Glomerular endothelial cell (primary cell): ENCODE measurements around the gene ABCA4. TPM values are rescaled to one million over a fixed set of nuclear protein-coding genes. Genes with fewer than 3 reads are reported as not detected.

Experiments
- DNase-seq: peaks from one replicate; pipeline ENCODE4 v3.0.0-alpha.2; 2011; ENCODE audit warnings: low read depth, low spot score; ENCODE audit errors: extremely low read depth
- total RNA-seq: library from RNA; depleted of rRNA; stranded (reverse); fragments of >200 nt; gene quantifications from 2 replicates; pipeline ENCODE4 v1.2.3, GENCODE V29; 2015

ABCA4 gene
- total RNA-seq, 1 donor from 2014 or later: 7.0 TPM

DNA sequence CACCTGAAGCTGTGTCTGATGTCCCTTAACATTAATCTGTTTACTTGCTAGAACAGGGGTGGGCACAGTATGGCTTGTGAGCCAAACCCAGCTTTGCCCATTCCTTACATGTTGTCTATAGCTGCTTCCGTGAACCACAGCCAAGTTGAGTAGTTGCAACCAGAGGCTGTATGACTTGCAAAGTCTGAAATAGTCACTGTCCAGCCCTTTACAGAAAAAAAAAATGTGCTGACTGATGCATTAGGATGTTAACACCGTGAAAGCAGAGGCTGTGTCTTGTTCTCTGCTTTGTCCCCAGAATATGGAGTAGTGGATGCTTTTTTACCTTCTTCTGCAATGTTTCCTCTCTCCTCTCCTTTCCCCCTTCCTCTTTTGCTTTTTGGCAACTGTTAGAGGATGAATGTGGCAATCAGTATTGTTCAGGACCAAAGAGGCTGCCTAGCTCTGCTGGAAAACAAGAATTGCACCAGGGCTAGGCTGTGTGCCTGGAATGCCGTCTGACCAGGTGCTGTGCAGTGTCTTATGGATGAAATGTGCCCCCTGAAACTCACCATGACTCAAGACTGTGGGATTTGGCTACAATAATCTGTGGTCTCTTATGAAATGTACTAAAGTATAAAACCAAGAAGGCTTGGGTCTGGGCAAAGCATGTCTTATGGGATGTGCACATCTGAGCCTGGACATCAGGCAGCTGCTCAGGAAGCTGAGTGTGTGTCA lies 132.2 kb downstream of the ABCA4 start:
- DNase-seq: no peak

- DNase-seq: no peak
Measured at GRCh38 chr1:93981274-93981667, 139.7 kb downstream of the ABCA4 start.

DNA sequence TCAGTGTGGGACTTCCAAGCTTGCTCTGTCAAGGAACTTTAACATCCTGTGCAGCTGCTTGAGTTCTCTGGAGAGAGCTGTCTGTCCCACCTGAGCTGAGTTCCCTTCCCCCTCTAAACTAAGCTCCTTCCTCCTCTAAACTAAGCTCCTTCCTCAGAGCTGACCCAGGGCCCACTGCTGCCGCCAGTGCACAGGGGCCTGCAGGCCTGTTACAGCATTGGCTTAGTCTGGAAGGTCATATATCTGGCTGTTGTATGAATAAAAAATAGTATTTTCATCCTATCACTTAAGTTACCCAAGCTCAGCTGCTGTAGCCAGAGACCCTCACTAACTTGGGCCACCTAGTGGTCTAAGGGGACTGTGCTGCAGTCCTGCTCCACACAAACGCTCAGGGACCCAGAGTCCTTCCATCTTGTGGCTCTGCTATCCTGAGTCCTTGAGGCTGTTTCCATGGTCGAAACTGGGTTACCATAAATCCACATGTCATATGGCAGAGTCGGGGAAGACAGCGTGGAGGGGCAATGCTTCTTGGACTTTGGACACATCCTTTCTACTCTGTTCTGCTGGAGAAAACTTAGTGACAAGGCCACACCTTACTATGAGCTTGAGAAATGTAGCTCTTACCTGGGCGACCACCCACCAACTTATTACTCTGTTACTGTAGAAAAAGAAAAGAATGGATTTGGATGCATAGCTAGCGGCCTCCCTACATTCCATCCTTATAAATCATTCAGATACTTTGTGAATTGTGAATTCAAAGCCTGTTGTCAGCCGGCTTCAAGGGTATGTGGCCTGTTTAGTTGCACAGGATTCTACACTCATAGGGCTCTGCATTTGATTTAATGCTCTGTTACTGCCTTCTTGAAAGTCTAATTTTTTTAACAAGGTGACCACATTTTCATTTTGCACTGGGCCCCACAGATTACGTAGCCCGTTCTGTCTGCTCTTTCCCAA lies 140.4 kb downstream of the ABCA4 start:
- DNase-seq: no peak

DNA sequence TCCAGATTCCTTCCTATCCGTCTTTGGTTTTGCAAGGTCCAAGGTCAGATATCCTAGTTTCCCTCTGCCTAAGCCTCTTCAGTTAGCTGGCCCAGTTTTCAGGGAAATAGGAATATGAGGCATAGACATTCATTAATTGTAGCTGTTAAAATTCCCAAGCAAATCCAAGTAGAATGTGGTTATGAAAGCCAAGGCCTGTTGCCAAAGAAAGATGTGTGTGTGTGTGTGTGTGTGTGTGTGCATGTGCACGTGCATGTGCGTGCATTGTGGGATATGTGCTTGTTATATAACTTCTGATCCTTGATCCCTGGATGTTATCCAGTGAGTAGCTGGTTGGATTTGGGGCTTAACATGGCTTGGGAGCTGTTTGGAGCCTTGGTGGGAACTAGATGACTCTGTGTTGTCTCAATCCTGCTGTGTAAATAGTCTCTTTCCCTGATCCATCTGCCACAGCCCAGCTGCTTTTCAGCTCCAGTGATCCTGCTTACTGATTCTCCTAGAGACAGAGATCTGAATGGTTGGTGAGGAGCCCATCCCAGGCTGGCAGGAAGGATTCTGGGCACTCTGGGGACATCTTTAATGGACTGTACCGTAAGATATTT lies 141.1 kb downstream of the ABCA4 start:
- no peak for DNase-seq

GRCh38 chr1:93979040-93979717 lies 141.8 kb downstream of the ABCA4 start:
- no peak for DNase-seq

DNA sequence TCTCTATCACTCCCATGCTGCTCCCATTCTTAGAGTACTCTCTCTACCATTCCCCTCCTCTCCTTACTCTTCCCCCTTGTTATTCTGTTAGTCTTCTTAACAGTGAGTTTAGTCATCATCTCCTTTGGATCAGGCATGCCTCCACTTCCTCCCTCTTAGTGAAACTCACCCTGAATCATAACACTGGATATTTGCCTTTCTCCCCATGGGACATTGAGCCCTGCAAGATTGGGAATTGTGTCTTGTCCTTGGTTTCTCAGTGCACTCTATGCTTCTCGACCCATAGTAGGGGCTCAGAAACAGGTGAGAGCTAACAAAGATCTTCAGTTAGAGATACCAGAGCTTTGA lies 143.4 kb downstream of the ABCA4 start:
- no peak for DNase-seq

- DNase-seq: no peak
Measured at GRCh38 chr1:93976711-93977597, 144.0 kb downstream of the ABCA4 start.

GRCh38 chr1:93976291-93976690 lies 144.7 kb downstream of the ABCA4 start:
- DNase-seq: no peak

DNA sequence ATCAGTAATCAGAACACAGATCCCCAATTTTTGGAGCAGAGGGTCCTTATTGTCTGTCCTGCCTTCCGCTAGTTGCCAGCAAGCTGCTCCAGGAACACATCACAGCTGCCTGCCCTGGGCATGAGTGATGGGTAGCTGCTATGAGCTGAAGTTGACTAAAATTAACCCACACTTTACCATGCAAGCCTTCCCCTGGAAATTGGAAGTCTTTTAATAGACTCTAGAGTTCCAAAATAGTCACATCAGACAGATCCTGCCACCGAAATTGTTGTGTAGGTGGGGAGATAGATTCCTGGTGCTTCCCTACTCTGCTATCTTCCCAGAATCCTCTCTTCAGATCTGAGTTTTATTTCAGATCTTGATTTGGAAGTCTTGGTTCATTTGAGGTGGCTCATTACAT lies 148.6 kb downstream of the ABCA4 start:
- DNase-seq: no peak

DNA sequence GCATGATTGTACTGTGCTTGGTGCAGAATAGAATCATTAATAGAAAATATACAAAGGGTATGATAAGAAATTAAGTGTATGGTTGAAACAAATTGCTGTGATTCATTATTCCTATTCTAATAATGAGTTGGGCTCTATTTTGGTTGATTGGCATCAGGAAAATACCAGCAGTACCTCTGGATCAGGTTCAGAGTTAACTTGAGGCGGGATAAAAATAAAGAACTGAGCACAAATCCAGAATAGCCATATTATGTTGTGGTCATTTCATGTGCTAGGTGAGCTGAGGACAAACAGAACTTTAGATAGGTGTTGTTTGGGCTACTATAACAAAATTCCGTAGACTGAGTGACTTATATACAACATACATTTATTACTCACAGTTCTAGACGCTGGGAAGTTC lies 151.1 kb downstream of the ABCA4 start:
- no peak for DNase-seq

GRCh38 chr1:93969371-93969770 lies 151.6 kb downstream of the ABCA4 start:
- DNase-seq: no peak

- no peak for DNase-seq
Measured at GRCh38 chr1:93967306-93967705, 153.6 kb downstream of the ABCA4 start.

- DNase-seq: no peak
Measured at GRCh38 chr1:93965888-93966287, 155.1 kb downstream of the ABCA4 start.

DNA sequence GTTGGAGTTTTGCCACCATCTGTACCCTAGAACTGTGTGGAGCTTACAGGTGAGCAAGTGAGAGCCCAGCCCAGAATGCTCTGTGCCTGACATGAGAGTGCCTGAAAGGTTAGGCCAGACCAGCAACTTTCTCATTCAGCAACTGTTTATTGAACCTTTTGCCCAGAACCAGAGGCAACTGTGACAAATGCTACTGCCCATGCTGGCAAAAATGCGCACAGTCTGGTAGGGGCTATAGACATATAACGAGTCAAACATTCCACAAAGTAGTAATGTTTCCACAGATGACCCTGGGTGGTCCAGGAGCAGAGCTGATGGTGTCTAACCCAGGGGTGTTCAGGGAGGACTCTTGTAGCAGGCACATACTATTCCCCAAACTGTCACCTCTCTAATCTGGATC lies 155.7 kb downstream of the ABCA4 start:
- no peak for DNase-seq

- DNase-seq: no peak
Measured at GRCh38 chr1:93964777-93965200, 156.2 kb downstream of the ABCA4 start.

DNA sequence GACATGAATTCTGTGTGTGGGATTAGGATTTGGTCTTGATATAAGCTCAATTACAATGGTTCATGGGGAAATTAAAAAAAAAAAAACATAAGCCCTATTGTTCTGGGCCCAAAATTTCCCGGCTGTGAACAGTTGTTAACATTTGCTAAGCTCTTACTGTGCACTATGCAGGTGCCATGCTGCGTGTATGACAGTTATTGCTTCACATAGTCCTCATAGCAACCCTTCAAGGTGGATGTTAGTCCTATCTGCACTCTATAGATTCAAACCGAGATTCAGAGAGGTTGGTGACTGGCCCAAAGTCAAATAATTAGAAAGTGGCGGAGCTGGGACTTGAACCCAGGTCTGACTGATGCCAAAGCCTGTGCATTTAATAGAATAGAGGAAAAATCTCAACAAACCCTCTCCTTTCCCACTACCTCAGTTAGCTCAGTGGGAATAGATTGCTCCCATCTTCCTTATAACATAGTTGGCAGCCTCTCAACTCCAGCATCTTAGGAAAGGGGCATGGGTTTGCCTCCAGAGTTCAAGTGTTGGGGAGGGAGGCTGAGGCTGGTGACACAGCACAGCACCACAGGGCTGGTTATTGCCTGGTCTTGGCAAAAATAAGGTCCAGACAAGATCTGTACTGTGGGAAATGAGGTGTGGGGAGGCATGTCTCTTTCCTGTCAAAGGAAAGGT lies 156.7 kb downstream of the ABCA4 start:
- no peak for DNase-seq

DNA sequence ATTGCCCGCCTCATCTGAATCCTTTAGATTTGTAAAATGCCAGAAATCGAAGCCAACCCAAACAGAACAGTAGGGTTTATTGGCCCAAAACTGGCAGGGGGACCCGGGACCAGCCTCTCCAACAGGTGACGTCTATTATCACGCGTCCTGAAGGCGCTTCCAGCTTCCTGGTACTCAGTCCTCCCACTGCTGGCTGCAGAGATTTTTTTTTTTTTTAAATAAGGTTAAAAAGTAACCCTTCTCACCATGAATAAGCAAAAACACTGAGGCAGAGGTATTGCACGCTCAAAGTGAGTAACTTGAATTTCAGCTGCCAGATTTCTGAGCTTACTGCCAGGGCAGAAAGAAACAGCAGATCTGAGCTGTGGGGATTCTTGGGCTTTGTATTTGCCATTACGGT lies 157.4 kb downstream of the ABCA4 start:
- DNase-seq: no peak

- no peak for DNase-seq
Measured at GRCh38 chr1:93961906-93962305, 159.0 kb downstream of the ABCA4 start.

DNA sequence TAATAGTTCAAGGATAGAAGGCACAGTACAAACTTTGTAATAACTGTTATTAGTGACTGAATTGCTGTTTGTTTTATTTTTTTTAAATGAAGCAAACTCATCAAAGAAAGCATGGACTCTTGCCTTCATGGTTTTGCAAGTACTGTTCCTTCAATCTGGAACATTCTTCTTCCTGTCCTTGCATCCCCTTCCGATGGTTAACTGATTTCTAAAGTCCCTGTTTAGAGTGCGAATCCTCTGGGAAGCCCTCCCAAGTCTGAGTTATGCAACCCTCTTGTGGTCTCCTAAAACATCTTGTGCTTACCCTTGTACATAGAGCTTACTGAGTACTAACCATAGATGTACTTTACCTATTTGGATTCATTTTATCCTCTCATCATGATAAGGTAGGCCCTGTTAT lies 159.5 kb downstream of the ABCA4 start:
- DNase-seq: no peak
